Astrocyte of the cerebellum (primary cell): ENCODE data around the gene INIP.

Source experiments
- DNase-seq: peaks from one replicate; pipeline ENCODE4 v3.0.0-alpha.2; 2011; ENCODE audit warnings: low read depth
- H3K4me3 ChIP-seq: 2 replicates; pipeline ENCODE4 v1.5.1; 2011; ENCODE audit warnings: mild to moderate bottlenecking, low read depth, low read length, moderate library complexity
- in situ Hi-C: cut with HindIII; loops from 2 replicates; pipeline ENCODE4 v1.10.0; 2017; ENCODE audit warnings: low sequenced_read_pairs
- TF ChIP-seq, protein P1 (sequence below): IDR thresholded peaks from 2 replicates; pipeline ENCODE4 v1.5.1; 2012; ENCODE audit warnings: low read length, low read depth, moderate library complexity, mild to moderate bottlenecking; ENCODE audit errors: missing control alignments

The INIP gene

DNA sequence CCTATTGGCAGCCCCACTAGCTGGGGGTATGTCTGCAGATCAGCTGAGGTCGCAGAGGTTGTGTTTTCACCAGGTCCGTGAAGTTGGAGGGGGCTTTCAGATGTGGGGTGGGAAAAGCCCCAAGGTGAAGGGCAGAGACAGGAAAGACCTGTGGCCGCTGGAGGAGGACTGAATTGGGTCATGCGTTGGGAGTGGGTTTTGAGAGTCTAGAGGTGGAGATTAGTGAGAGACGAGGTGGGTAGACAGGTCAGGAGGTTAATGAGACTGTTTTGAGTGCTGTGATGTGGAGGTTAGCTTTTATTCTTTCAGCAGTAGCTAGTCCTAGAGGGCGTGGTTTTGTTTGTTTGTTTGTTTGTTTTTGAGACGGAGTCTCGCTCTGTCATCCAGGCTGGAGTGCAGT is 42.9 kb upstream of the INIP start:
- no peak for DNase-seq
- TF ChIP-seq, protein P1, sequence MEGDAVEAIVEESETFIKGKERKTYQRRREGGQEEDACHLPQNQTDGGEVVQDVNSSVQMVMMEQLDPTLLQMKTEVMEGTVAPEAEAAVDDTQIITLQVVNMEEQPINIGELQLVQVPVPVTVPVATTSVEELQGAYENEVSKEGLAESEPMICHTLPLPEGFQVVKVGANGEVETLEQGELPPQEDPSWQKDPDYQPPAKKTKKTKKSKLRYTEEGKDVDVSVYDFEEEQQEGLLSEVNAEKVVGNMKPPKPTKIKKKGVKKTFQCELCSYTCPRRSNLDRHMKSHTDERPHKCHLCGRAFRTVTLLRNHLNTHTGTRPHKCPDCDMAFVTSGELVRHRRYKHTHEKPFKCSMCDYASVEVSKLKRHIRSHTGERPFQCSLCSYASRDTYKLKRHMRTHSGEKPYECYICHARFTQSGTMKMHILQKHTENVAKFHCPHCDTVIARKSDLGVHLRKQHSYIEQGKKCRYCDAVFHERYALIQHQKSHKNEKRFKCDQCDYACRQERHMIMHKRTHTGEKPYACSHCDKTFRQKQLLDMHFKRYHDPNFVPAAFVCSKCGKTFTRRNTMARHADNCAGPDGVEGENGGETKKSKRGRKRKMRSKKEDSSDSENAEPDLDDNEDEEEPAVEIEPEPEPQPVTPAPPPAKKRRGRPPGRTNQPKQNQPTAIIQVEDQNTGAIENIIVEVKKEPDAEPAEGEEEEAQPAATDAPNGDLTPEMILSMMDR, result no peak
- in situ Hi-C loops, result no loop called here
- H3K4me3 ChIP-seq, result no peak overlapping the region

DNA sequence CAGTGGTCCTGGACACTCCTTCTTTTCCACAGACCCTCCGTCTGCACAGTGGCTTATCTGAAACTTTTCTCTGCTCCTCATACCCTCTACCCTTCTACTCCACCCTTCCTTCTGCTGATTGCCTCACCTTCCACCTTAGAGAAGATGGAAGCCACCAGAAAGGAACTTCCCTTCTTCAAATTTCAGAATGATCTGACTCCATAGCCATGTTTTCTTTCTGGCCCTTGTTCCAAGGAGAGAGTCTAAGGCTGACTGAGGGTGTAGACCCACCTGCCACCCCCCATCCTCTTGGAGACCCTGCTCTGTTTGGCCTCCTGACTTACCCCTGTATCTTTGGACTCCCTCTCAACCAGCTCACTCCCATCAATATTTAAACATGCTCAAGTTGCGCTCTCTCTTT is 40.0 kb upstream of the INIP start:
- in situ Hi-C loops, result no loop called here
- TF ChIP-seq, protein P1, result no peak
- no peak for DNase-seq
- H3K4me3 ChIP-seq, result no peak overlapping the region

DNA sequence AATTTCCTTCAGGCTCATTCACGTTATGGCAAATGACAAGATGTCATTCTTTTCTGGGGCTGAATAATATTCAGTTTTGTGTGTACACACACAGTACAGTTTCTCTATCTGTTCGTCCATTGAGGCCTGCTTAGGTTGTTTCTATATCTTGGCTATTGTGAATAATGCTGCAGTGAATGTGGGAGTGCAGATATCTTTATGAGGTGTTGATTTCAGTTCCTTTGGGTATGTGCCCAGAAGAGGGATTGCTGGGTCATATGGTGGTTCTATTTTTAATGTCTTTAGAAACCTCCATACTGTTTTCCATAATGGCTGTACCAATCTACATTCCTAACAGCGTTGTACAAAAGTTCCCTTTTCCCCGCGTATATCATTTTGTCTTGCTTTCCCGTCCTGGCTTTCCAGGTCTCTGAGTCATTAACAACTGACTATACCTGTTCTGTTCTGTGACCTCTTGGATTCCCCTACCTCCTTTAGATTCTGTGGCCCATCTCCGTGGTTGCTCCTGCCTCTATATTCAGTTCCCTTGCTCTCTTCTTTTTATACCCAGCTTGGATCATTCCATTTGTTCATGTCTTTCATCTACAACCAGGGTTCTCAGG is 39.5 kb upstream of the INIP start:
- DNase-seq, result no peak
- TF ChIP-seq, protein P1, result no peak
- no peak overlapping the region for H3K4me3 ChIP-seq
- in situ Hi-C loops, result no loop called here

DNA sequence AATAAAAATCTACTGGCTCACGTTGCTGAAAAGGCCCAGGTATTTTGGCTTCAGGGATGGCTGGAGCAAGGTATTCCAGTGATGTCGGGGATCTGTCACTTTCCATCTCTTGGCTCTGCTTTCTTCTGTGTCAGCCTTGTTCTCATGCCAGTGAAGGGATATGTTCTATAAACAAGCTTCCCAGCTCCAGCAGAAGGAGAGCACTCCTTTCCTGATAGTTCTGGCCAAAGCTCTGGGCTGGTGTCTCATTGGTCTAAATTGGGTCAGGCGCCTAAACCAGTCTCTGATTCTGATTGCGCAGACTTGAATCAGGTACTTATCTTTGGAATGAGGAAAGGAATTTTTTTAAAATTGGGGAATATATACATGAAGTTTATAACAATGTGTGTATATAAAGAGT is 37.8 kb upstream of the INIP start:
- H3K4me3 ChIP-seq, result no peak overlapping the region
- TF ChIP-seq, protein P1, result no peak
- no peak for DNase-seq
- in situ Hi-C loops, result no loop called here

DNA sequence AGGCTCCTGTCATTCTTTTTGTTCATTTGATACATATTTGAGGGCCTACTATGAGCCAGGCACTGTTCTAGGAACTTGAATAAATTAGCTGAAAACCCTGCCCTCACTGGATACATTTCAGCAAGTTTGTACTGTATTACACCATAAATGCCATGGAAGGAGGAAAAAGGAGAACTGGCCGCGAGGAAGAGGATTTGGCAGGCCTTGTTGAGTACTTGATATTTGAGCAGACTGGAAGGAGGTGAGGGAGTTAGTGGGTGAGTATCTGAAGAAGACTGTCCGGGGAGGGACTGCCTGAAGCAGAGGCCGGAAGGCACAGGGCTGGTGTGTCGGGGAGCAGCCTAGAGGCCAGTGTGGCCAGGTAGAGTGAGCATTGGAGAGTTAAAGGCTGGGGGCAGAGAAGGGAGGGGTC is 37.1 kb upstream of the INIP start:
- in situ Hi-C loops, result no loop called here

DNA sequence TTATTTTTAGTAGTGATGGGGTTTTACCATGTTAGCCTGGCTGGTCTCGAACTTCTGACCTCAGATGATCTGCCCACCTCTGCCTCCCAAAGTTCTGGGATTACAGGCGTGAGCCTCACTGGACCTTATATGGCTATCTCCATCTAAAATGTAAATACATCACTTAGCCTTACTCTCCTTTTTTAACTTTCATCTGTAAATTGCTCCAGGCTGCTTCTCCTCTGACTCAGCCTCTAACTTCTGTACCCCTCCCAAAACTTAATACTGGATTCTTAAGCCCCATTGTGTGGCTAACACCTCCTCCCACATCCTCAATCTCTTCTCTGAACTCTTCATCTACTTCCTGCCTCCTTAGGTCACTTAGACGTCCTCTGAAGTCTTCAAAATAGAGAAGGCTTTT is 36.7 kb upstream of the INIP start:
- no peak for DNase-seq
- TF ChIP-seq, protein P1, result no peak
- in situ Hi-C loops, result no loop called here
- H3K4me3 ChIP-seq, result no peak overlapping the region

More for the DNA sequence above, 37.1 kb upstream of the INIP start:
- no peak for DNase-seq
- TF ChIP-seq, protein P1, result no peak
- no peak overlapping the region for H3K4me3 ChIP-seq
